GM12874 (cell line): ENCODE measurements around the gene EIF4A3.

Experiments
- TF ChIP-seq, protein P1 (sequence below): IDR thresholded peaks from 2 replicates; pipeline ENCODE4 v1.5.1; 2011; ENCODE audit warnings: low read depth, mild to moderate bottlenecking, control low read depth, low read length, moderate library complexity; ENCODE audit not compliant: insufficient read depth

EIF4A3 gene

DNA sequence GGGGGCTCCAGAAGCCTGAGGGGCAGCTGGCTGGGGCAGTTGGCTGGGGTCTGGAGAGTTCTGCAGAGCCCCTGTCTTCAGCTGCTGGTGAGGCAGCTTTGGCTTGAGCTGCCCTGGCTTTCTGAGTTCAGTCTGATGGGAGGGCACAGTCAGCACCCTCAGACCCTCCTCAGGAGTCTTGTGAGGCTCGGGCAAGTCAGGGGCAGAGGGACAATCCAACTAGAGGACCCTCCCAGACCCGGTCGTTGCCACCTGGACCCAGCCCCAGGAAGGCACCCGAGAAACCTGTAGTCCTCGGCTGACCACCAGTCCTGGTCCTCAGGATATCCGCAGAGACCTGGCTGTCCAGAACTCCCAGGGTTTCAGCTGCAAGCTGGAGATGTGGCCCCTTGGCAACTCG lies 24.8 kb upstream of the EIF4A3 start:
- TF ChIP-seq, protein P1, sequence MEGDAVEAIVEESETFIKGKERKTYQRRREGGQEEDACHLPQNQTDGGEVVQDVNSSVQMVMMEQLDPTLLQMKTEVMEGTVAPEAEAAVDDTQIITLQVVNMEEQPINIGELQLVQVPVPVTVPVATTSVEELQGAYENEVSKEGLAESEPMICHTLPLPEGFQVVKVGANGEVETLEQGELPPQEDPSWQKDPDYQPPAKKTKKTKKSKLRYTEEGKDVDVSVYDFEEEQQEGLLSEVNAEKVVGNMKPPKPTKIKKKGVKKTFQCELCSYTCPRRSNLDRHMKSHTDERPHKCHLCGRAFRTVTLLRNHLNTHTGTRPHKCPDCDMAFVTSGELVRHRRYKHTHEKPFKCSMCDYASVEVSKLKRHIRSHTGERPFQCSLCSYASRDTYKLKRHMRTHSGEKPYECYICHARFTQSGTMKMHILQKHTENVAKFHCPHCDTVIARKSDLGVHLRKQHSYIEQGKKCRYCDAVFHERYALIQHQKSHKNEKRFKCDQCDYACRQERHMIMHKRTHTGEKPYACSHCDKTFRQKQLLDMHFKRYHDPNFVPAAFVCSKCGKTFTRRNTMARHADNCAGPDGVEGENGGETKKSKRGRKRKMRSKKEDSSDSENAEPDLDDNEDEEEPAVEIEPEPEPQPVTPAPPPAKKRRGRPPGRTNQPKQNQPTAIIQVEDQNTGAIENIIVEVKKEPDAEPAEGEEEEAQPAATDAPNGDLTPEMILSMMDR, result no peak

DNA sequence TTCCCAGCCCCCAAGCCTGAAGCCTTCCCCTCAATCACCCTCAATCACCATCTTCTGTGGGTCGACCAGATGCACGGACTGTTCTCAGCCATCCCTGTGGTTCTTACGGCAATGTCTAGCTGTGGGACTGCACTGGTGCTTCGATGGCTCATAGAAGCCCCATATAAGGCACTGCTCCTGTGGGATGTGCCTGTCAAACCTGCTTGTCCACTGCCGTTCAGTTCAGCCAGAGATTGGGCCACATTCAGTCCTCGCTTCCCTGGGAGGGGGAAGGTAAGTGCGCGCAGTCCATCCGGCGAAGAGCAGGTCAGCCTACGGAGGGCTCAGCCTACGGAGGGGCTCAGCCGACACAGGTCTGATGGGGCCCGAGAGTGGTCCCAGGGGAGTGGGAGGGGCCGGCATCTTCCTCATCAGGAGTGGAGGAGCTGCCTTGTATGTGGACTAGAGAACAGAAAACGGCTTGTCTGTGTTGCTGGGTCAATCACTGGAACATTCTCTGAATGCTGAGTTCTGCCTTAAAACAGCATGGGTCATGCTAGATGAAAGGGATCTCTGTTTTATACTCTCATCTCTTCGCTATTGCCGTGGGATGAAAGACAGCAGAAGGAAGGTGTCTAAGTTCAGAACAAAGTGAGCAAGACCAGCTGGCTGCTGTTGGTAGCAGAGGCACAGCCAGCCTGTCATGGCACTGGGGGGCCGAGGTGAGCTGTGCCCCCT lies 23.0 kb upstream of the EIF4A3 start, which contains the start of gene CARD14:
TSS of gene CARD14 (plus strand) at position 247 of the 717 bp plus-strand sequence. CDS start 11,409 bp downstream, outside the sequence.
- TF ChIP-seq, protein P1, result no peak

DNA sequence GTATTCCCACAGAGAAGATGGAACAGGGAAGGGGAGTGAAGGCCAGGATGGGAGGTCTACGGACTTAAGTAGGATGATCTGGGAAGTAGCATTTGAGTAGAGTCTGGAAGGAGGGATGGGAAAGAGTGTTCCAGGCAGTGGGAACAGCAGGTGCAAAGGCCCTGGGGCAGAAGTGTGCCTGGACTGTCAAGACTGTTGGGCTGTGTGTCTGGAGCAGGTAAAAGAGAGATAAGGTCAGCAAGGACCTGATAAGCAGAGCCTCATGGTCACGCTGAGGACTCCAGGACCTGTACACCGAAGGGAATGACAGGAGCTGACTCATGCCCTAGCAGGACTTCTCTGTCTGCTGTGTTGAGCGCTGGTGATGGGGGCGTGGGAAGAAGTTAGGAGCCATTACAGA lies 22.2 kb upstream of the EIF4A3 start:
- TF ChIP-seq, protein P1, result no peak

DNA sequence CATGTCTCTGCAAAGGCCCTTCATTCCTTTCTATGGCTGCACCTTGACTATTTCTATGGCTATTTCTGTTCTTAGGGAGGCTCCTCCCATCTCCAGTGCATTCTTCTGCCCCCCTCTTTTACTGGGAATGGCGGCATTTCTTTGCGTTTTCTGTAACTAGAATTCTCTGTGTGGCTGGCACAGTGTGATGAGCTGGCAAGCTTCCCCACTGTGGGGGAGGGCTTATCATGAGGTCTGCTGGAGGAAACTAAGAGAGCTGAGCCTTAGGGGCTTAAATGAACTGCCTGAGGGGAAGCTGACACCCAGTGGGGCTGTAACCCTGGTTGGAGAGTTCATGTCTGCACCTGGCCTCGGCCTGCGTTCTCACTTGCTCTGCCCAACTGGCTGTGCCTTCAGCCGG lies 21.4 kb upstream of the EIF4A3 start:
- TF ChIP-seq, protein P1, result no peak

DNA sequence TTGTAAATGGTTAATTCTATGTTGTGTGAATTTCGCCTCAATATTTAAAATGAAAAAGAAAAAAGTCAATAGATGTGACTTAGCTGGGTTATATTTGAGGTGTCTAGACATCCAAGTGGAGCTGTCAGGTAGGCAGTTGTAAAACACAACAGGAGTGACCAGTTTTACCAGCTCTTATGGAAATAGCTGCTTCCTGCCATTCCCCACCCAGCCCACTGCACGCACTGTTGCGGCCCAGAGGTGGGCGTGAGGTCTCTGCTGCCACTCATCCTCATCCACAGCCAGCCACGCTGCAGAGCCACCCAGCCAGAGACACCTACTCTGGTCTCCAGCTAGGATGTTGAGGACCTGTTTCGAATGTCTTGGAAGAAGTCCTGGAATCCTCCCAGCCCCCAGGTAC lies 19.5 kb upstream of the EIF4A3 start:
- TF ChIP-seq, protein P1, result no peak

DNA sequence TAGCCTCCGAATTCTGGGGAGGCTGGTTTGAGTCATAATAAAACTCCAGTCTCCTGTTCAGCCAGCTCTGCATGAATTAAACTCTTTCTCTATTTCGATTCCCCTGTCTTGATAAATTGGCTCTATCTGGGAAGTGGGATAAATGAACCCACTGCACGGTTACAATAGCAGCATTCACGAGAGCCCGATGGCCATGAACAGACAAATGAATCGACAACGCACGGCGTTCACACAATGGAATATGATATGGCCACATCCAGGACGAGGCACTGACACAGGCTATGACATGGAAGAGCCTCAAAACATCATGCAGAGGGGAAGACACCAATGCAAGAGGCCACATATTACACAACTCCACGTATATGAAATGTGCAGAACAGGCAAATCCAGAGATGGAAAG lies 17.3 kb upstream of the EIF4A3 start:
- TF ChIP-seq, protein P1, result no peak

DNA sequence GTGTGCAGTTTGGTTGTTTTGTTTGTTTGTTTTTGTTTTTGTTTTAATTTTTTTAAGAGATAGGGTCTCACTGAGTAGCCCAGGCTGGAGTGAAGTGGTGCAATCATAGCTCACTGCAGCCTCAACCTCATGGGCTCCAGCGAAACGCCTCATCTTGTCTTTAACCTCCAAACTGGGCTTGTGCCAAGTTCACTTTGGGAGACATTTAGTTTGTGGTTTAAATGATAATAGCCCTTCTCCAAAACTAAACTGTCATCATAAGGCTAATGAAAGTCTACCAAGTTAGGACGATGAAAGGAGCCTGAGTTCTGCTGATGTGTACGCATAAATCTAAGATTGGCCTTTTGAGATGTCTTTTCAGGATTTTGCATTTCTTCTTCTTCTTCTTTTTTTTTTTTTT lies 16.4 kb upstream of the EIF4A3 start:
- TF ChIP-seq, protein P1, result no peak

DNA sequence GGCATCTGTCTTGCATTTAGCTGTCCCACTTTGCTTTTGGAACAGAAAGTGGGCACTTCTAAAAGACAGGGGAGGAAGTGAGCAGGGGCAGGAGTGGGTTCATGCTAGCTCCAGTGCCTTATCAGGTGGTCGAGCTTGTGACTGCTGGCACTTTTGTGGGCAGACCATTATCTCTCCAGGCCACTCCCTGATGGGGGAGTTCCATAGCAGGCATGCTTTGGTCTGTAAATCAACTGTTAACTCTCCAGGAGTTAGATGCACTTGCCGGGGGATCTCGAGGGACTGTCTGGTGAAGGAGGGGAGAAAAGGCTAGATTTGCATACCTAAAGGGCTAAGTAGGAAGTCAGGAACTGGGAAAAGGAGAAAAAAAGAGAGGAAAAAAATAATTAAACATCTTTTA lies 13.6 kb upstream of the EIF4A3 start:
- TF ChIP-seq, protein P1, result no peak
